Endothelial cell of umbilical vein (primary cell): ENCODE results near the gene LRP2. TPM values are rescaled to one million over a fixed set of nuclear protein-coding genes. Genes with fewer than 3 reads are reported as not detected.

Experiments used
- BruUV-seq: library from RNA; stranded (reverse); fragments of 400-500 nt; replicated peaks from 2 replicates; lab custom pipeline; 2021; lab: Mats Ljungman, UMichigan
- CTCF ChIA-PET: fragments of 300-600, 350-600 bp; sonication (Branson Sonifier 250); formaldehyde crosslinking; loops from one replicate; lab custom pipeline; 2021; ENCODE audit warnings: antibody characterized with exemption, inconsistent platforms; lab: Charles Lee
- POLR2A ChIA-PET: fragments of 300-600, 350-600 bp; sonication (Branson Sonifier 250); formaldehyde crosslinking; loops from one replicate; lab custom pipeline; 2021; ENCODE audit warnings: antibody characterized with exemption, inconsistent platforms; lab: Charles Lee
- DNase-seq: peaks from one replicate; pipeline ENCODE4 v3.0.0-alpha.2; 2011; ENCODE audit warnings: low read depth, low spot score
- FAIRE-seq: peaks from 2 replicates; lab custom pipeline; 2011; peaks lifted over from hg19 to GRCh38; lab: Jason Lieb, UNC
- H2AFZ ChIP-seq: 2 replicates; pipeline ENCODE4 v1.6.0; 2012; ENCODE audit warnings: low read depth, low read length, control low read depth, inconsistent platforms
- H3K27ac ChIP-seq: 2 replicates; pipeline ENCODE4 v1.5.1; 2011; ENCODE audit warnings: low read depth, mild to moderate bottlenecking, control low read depth, low read length, moderate library complexity; ENCODE audit not compliant: insufficient read depth
- H3K27me3 ChIP-seq, 2 experiments: 2 replicates each; pipeline versions ENCODE4 v1.6.0 to v1.6.1; 2011; ENCODE audit warnings: low read length in 2 of 2, mixed read lengths in 1 of 2; ENCODE audit not compliant: control insufficient read depth in 2 of 2, insufficient read depth in 2 of 2
- H3K36me3 ChIP-seq, 2 experiments: 2 replicates in 1 of 2; 3 replicates in 1 of 2; pipeline ENCODE4 v1.5.1; 2011; ENCODE audit warnings: low read length in 2 of 2, mild to moderate bottlenecking in 1 of 2, moderate library complexity in 1 of 2; ENCODE audit not compliant: control insufficient read depth in 2 of 2, insufficient read depth in 2 of 2; ENCODE audit errors: extremely low read depth in 1 of 2
- H3K4me1 ChIP-seq: 3 replicates; pipeline ENCODE4 v1.5.1; 2011; ENCODE audit warnings: mild to moderate bottlenecking, low read length; ENCODE audit not compliant: control insufficient read depth, insufficient read depth; ENCODE audit errors: extremely low read depth
- H3K4me2 ChIP-seq: 2 replicates; pipeline ENCODE4 v1.6.1; 2011; ENCODE audit warnings: low read length, control low read depth, mixed read lengths; ENCODE audit not compliant: insufficient read depth
- H3K4me3 ChIP-seq, 3 experiments: fragments of 200-600 bp in 1 of 3; sonication (generic), shearing (Covaris generic) in 1 of 3; replicated peaks in 1 of 3; 2 replicates each; pipeline ENCODE4 v1.5.1; 2011 to 2016; ENCODE audit warnings: control low read depth in 3 of 3, low read length in 3 of 3, mild to moderate bottlenecking in 2 of 3, inconsistent platforms in 1 of 3, low read depth in 1 of 3, moderate library complexity in 1 of 3; ENCODE audit not compliant: insufficient read depth in 1 of 3
- H3K79me2 ChIP-seq: 2 replicates; pipeline ENCODE4 v1.6.0; 2012; ENCODE audit warnings: low read length, inconsistent platforms; ENCODE audit not compliant: control insufficient read depth, insufficient read depth
- H3K9ac ChIP-seq: replicated peaks from 2 replicates; pipeline ENCODE3; 2011; ENCODE audit warnings: low read length, control low read depth; ENCODE audit not compliant: insufficient read depth; ENCODE audit errors: extremely low read depth
- H3K9me1 ChIP-seq: replicated peaks from 3 replicates; pipeline ENCODE4 v1.6.0; 2011; ENCODE audit warnings: mild to moderate bottlenecking, low read length; ENCODE audit not compliant: control insufficient read depth, insufficient read depth; ENCODE audit errors: extremely low read depth
- H3K9me3 ChIP-seq: replicated peaks from 2 replicates; pipeline ENCODE4 v1.5.1; 2012; ENCODE audit warnings: low read length, inconsistent platforms; ENCODE audit not compliant: control insufficient read depth, insufficient read depth
- H4K20me1 ChIP-seq: replicated peaks from 2 replicates; pipeline ENCODE3; 2011; ENCODE audit warnings: mild to moderate bottlenecking, low read length; ENCODE audit not compliant: control insufficient read depth, insufficient read depth; ENCODE audit errors: extremely low read depth
- EZH2 ChIP-seq: IDR thresholded peaks from 2 replicates; pipeline ENCODE4 v1.6.1; 2012; ENCODE audit warnings: borderline replicate concordance, low read depth, mild to moderate bottlenecking, moderate library complexity, low read length, inconsistent platforms; ENCODE audit not compliant: severe bottlenecking
- FOS ChIP-seq: IDR thresholded peaks from 2 replicates; pipeline ENCODE4 v1.6.1; 2011; ENCODE audit warnings: mild to moderate bottlenecking, low read length, moderate library complexity, borderline replicate concordance; ENCODE audit not compliant: insufficient read depth
- GATA2 ChIP-seq: IDR thresholded peaks from 2 replicates; pipeline ENCODE4 v1.7.0; 2011; ENCODE audit warnings: low read depth, mild to moderate bottlenecking, moderate library complexity, mixed read lengths, low read length; ENCODE audit not compliant: insufficient read length, insufficient read depth
- JUN ChIP-seq: IDR thresholded peaks from 2 replicates; pipeline ENCODE4 v1.6.1; 2011; ENCODE audit warnings: borderline replicate concordance, low read depth; ENCODE audit not compliant: insufficient read length, insufficient read depth
- MYC ChIP-seq: IDR thresholded peaks from one replicate; pipeline ENCODE4 v1.6.1; 2011; ENCODE audit warnings: mild to moderate bottlenecking, low read depth, low read length
- POLR2A ChIP-seq: IDR thresholded peaks from 2 replicates; pipeline ENCODE4 v1.6.1; 2012; ENCODE audit warnings: low read depth, mild to moderate bottlenecking, control low read depth, low read length
- POLR2AphosphoS5 ChIP-seq: IDR thresholded peaks from 2 replicates; pipeline ENCODE4 v1.6.1; 2012; ENCODE audit warnings: low read depth, mild to moderate bottlenecking, control low read depth, low read length, moderate library complexity; ENCODE audit not compliant: insufficient read depth
- dilution Hi-C: fragments of 300-500 bp; cut with MboI; formaldehyde crosslinking; loops from one replicate; pipeline ENCODE4 v1.15.0; 2019; ENCODE audit warnings: low sequenced_read_pairs; ENCODE audit not compliant: extremely low pct_ligation_motif_present
- intact Hi-C: fragments of 100-400 bp; cut with micrococcal nuclease; formaldehyde crosslinking; loops from one replicate; pipeline ENCODE4 v1.10.0; 2022
- polyA plus RNA-seq, 4 experiments: library from polyadenylated mRNA; depleted of rRNA in 3 of 4; stranded (reverse) in 3 of 4; unstranded in 1 of 4; fragments of >200 nt; gene quantifications; 2 replicates each; pipeline versions ENCODE4 v1.2.1 to v1.2.3, GENCODE V29; 2011 to 2012; ENCODE audit warnings: missing spikeins in 1 of 4
- total RNA-seq: library from RNA; stranded (reverse); gene quantifications from 2 replicates; pipeline ENCODE4 v1.2.3, GENCODE V29; 2021
- TF ChIP-seq, protein P1 (sequence below): IDR thresholded peaks from 2 replicates; pipeline ENCODE4 v1.6.1; 2011; ENCODE audit not compliant: insufficient read depth, insufficient read length
- TF ChIP-seq, protein P2 (sequence below), 2 donors: IDR thresholded peaks; 1 replicate in 1 of 2; 2 replicates in 1 of 2; pipeline ENCODE4 v1.5.1; 2011; ENCODE audit warnings: low read length in 2 of 2, mild to moderate bottlenecking in 2 of 2, moderate library complexity in 2 of 2, control low read depth in 1 of 2, inconsistent platforms in 1 of 2, low read depth in 1 of 2; ENCODE audit not compliant: insufficient read depth in 1 of 2; ENCODE audit errors: extremely low read depth in 1 of 2

The LRP2 gene
- total and polyA plus RNA-seq, 2 donors (not counting 3 experiments of a cell fraction or from before 2014, with no cell fraction given), result not detected

DNA sequence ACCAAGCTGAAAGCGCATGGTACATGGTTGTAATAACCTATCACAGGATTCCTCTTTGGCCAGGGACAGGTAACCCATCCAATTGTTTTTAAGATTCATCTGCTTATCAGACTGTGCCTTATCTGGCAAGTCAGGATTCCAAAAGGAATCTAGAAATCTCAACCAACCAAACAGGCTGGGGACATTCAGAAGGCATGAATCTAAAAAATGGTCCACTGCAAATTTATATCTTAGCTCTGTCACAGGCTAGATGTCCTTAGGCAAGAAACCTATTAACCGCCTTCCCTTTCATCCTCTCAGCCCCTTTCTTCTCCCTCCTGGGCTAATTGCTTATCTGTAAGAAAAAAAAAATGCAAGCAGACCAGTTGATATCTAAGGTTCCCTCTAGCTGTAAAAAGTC is 4.3 kb downstream of the LRP2 start:
- H3K27ac ChIP-seq, result no peak overlapping the region
- ChIA-PET CTCF (interaction anchor here (1.5 kb wide), 1 partner anchor 14 kb away, joined by 3 read pairs; no protein-coding TSS in a partner anchor), POLR2A (no interaction called here)
- no peaks in the 10 kb centered on the region for H3K9me3 ChIP-seq
- H3K4me3 ChIP-seq, result no peak overlapping the region
- H4K20me1 ChIP-seq, result no peaks in the 10 kb centered on the region
- no peaks in the 10 kb centered on the region for H3K9me1 ChIP-seq
- no peak overlapping the region for H2AFZ ChIP-seq
- H3K27me3 ChIP-seq, result peaks cover 28 to 42% of the 10 kb centered on the region in 2 experiments
- H3K36me3 ChIP-seq, result no peaks in the 10 kb centered on the region
- no peaks in the 10 kb centered on the region for H3K79me2 ChIP-seq
- intact Hi-C loops, result no loop called here
- no TSS peak for BruUV-seq
- no peak for TF ChIP-seq GATA2
- TF ChIP-seq, protein P1, sequence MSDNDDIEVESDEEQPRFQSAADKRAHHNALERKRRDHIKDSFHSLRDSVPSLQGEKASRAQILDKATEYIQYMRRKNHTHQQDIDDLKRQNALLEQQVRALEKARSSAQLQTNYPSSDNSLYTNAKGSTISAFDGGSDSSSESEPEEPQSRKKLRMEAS, result no peak
- TF ChIP-seq MYC, result no peak
- TF ChIP-seq, protein P2, sequence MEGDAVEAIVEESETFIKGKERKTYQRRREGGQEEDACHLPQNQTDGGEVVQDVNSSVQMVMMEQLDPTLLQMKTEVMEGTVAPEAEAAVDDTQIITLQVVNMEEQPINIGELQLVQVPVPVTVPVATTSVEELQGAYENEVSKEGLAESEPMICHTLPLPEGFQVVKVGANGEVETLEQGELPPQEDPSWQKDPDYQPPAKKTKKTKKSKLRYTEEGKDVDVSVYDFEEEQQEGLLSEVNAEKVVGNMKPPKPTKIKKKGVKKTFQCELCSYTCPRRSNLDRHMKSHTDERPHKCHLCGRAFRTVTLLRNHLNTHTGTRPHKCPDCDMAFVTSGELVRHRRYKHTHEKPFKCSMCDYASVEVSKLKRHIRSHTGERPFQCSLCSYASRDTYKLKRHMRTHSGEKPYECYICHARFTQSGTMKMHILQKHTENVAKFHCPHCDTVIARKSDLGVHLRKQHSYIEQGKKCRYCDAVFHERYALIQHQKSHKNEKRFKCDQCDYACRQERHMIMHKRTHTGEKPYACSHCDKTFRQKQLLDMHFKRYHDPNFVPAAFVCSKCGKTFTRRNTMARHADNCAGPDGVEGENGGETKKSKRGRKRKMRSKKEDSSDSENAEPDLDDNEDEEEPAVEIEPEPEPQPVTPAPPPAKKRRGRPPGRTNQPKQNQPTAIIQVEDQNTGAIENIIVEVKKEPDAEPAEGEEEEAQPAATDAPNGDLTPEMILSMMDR (IDR thresholded peaks at IDR 0.05; ENCODE audit: extremely low read depth in 1 of 2, insufficient read depth in 1 of 2, low read depth in 1 of 2, low read length in 2 of 2), result no peak
- TF ChIP-seq JUN, result no peak
- no peak for TF ChIP-seq FOS
- no peak for TF ChIP-seq POLR2A
- TF ChIP-seq POLR2AphosphoS5, result no peak
- TF ChIP-seq EZH2, result no peak
- no peak overlapping the region for H3K4me2 ChIP-seq
- H3K9ac ChIP-seq, result no peak overlapping the region
- DNase-seq, result no peak
- dilution Hi-C loops, result no loop called here
- FAIRE-seq, result no peak
- H3K4me1 ChIP-seq, result peaks cover 16% of the 10 kb centered on the region
